Germinal center (tissue), 1 donor: ENCODE measurements around the gene BCL2L2.
A peak's percentile ranks its signal among the peaks of the same experiment; 100 is the strongest.
"Not testable (repeated sequence)": the region's sequence is repeated elsewhere in the genome, so short reads cannot be mapped to it uniquely, and the experiment has no call there.

Experiments used
- DNase-seq: peaks from one replicate; pipeline ENCODE4 v3.0.0; 2012; ENCODE audit warnings: mixed read lengths, low spot score

The BCL2L2 gene

GRCh38 chr14:23324455-23324846 lies 17.8 kb downstream of the BCL2L2 start:
- DNase-seq = no peak

DNA sequence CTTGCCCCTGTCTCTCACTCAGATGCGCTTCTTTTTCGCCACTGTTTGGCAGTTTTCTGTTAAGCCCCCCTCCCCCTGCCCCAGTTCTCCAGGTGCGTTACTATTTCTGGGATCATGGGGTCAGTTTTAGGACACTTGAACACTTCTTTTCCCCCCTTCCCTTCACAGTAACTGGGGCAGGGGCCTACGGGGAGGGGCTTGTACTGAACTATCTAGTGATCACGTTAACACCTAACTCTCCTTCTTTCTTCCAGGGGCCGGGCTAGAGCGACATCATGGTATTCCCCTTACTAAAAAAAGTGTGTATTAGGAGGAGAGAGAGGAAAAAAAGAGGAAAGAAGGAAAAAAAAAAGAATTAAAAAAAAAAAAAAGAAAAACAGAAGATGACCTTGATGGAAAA lies 18.4 kb downstream of the BCL2L2 start:
- no peak for DNase-seq

DNA sequence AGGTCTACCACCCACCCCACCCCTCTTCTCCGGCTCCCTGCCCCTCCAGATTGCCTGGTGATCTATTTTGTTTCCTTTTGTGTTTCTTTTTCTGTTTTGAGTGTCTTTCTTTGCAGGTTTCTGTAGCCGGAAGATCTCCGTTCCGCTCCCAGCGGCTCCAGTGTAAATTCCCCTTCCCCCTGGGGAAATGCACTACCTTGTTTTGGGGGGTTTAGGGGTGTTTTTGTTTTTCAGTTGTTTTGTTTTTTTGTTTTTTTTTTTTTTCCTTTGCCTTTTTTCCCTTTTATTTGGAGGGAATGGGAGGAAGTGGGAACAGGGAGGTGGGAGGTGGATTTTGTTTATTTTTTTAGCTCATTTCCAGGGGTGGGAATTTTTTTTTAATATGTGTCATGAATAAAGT lies 19.1 kb downstream of the BCL2L2 start:
- not testable (repeated sequence) for DNase-seq

GRCh38 chr14:23326491-23327332 lies 20.1 kb downstream of the BCL2L2 start:
- no peak for DNase-seq

DNA sequence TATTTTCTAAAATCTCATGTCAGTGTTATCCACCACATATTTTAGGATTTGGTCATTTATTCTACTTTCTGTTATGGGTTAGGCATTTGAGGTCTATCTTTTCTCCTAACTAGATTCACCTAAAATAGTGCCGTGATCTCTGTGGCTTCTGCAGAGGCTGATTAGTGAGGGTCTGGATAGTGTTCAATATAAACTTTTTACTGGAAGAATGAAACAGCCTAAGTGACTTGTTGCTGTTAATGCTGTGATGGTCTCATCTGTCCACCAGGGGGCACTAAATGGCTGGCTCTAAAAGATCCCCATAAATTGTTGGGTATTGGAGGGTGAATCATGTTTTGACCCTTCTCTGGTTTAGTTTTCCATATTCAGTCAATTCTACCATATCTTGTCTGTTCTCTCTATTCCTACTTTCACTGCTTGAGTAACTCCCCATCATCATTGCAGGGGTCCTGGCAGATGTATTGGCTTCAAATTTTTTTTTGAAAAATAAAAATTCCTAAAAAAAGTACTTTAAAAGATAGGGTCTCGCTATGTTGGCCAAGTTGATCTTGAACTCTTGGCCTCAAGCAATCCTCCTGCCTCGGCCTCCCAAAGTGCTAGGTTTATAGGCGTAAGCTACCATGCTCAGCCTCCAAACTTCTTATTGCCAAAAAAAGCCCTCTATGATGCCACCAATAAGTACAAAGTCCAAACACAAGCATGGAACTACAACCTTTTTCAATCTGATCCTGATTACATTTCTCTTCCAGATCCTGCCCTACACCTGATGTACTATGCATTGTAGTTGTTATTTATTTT lies 21.5 kb downstream of the BCL2L2 start:
- peak; percentile 77 for DNase-seq

- no peak for DNase-seq
These were observed 29.0 kb downstream of the BCL2L2 start for GRCh38 chr14:23335623-23336022.

DNA sequence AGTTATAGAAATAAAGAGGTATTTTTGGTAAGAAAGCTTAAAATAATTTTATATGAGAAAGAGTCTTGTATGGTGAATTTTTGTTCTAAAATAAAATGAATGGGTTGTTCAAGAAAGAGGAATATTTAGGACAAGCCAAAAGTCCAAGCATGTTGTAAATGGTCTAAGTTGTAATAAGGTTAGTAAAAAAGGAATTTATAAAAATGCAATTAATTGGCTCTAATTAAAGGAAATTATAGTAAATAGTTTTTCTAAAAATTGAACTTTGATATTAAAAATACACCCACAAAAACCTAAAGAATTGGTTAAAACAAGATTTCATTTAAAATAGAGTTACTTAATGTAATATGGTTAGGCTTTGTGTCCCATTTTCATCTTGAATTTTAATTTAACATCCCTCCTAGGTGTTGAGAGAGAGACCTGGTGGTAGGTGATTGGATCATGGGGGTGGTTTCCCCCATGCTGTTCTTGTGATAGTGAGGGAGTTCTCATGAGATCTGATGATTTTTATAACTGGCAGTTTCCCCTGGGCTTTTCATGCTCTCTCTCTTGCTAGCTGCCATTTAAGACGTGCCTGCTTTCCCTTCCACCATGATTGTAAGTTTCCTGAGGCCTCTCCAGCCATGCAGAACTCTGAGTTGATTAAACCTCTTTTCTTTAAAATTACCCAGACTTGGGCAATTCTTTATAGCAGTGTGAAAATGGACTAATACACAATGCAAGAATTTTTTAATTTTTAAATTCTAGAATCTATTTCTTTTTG lies 33.1 kb downstream of the BCL2L2 start:
- DNase-seq = no peak

GRCh38 chr14:23344481-23344880 lies 37.8 kb downstream of the BCL2L2 start:
- no peak for DNase-seq

- no peak for DNase-seq
These were observed 39.5 kb downstream of the BCL2L2 start for GRCh38 chr14:23345987-23346692.

DNA sequence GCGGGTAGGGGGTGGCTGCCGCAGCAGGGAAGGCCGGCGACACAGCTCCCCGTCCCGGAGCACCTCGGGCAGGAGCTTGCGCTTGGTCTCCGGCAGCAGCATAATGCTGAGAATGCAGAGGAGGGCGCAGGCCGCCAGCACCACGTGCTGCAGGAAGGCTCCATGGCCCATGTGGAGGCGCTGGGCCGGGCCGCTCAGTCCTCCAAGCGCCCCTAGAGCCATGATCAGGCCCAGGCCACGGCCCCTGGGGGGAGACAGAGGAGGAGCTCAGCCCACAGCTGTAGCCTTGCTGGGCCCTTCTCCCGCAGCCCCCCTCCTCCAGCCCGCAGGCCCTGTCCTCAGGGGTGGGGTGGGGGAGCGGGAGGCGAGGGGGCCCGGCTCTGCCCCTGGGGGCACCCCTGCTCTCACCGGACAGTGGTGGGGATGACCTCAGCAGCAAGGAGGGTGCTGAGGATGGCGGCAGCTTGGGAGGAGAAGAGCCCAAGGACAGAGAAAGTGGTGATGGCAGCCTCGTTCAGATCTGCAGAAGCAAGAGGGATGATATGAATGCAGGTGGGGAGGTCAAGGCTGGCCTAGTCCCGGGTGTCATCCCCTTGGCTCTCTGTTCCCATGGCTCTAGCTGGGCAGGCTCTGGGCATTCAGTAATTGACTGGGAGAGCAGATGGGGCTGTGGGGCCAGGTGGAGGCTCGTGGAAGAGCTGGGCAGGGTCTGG lies 40.2 kb downstream of the BCL2L2 start:
- no peak for DNase-seq

DNA sequence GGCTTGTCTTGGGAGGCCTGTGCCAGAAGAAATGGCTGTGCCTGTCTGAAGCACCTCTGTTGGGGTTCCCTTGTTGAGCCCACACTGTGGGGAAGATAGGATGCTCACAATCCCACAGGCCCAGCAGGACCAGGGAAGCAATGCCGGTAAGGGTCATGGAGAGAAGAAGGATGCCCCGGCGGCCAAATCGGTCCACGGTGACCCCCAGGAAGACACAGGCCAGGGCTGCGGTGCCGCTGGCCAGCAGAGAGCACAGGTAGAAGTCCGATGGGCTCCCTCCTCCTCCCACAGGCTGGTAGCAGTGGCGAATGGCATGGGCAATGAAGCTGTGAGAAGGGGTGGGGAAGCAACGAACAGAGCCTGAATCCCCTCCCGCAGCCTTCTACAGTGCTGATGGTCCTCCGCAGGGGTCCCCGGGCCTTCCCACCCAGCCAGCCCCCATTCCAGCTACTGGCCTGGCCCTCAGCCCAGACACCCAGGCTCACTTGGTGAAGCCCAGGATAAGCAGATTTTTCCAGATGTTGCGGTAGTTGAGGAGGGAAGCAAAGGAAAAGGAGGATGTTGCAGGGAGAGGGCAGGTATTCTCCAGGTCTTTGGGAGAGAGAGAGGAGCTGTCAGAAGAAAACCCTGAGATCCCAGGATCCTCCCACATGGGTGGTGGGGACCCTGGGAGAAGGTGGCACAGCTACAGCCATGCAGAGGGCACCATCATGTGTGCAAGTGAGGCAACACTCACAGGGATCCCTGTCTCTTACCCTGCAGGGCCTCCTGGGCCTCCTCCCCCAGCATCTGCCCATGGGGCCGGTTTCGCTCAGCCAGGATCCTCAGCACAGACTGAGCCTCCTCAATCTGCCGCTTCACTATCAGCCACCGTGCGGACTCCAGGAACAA lies 41.0 kb downstream of the BCL2L2 start:
- DNase-seq = no peak

- no peak for DNase-seq
These were observed 41.6 kb downstream of the BCL2L2 start for GRCh38 chr14:23348297-23348655.

DNA sequence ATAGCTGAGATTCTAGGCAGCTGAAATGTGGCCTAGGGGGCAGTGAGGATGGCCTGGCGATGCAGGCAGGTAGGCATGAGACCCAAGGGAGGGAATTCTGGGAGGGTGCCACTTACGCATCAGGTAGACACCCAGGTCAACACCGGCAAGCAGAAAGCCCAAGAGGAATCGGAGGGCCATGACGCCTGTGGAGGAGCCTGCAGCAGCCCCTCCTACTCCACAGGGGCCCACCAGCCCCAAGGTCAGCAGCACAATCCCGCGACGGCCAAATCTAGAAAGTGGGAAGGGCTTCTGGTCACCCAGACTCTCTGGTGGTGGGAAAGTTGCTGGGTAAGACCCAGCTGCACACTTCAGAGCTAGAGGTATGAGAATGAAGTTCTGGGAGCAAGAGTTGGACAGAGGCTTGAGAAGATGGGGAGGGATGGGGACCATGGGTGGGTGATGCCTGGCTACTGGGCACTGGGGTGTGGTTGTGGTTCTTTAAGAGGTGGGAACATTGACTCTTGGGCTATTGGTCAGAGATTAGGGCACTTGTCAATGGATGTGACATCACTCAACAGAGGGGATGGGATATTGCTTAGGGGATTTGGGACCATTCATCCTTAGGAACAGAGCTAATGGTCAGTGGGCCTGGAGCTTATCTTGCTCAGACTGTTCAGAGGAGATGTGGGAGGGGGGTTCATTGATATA lies 42.7 kb downstream of the BCL2L2 start:
- DNase-seq = no peak

- no peak for DNase-seq
These were observed 45.3 kb downstream of the BCL2L2 start for GRCh38 chr14:23351681-23352505.

GRCh38 chr14:23352506-23353432 lies 46.1 kb downstream of the BCL2L2 start, which contains the start of gene SLC22A17:
Gene SLC22A17 (minus strand): TSS chr14:23352887.
- peak; percentile 30 for DNase-seq

DNA sequence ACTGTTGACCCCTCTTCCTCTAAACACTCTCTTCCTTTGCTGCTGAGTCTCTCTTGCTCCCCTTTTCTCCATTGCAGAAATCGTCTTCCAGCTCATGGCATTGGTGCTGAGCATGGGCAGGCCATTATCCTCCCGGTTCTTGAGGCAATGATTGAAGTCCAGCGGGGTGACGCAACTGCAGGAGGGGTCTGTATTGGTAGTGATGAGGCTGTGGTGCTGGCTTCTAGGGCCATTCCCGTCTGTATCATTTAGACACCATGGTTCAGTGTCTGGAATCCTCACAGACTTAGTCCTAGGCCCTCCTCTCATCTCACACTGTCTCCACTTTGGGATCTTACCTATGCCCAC lies 46.8 kb downstream of the BCL2L2 start:
- no peak for DNase-seq

- no peak for DNase-seq
These were observed 48.4 kb downstream of the BCL2L2 start for GRCh38 chr14:23354990-23355389.
